Measurements from ENCODE around the gene FRG2B.
"Not testable (repeated sequence)": the region's sequence is repeated elsewhere in the genome, so short reads cannot be mapped to it uniquely, and the experiment has no call there.

- not testable (repeated sequence) for TF ChIP-seq CTCF (conservative IDR thresholded peaks at IDR 0.05 in 1 of 2, IDR thresholded peaks at IDR 0.05 in 1 of 2; ENCODE audit: extremely low read depth in 1 of 2, insufficient read depth in 1 of 2, low read depth in 1 of 2, low read length in 2 of 2); EZH2 (IDR thresholded peaks at IDR 0.05; ENCODE audit: borderline replicate concordance, low read length)
These were observed 22.4 kb upstream of the FRG2B start for GRCh38 chr10:133648872-133649455.
